ENCODE measurements around the gene SLC8B1. TPM values are rescaled to one million over a fixed set of nuclear protein-coding genes. Genes with fewer than 3 reads are reported as not detected.

The SLC8B1 gene
- polyA plus RNA-seq, 2 of the 4 experiments (the other 2 are of a cell fraction), result 11.0 to 11.3 TPM

DNA sequence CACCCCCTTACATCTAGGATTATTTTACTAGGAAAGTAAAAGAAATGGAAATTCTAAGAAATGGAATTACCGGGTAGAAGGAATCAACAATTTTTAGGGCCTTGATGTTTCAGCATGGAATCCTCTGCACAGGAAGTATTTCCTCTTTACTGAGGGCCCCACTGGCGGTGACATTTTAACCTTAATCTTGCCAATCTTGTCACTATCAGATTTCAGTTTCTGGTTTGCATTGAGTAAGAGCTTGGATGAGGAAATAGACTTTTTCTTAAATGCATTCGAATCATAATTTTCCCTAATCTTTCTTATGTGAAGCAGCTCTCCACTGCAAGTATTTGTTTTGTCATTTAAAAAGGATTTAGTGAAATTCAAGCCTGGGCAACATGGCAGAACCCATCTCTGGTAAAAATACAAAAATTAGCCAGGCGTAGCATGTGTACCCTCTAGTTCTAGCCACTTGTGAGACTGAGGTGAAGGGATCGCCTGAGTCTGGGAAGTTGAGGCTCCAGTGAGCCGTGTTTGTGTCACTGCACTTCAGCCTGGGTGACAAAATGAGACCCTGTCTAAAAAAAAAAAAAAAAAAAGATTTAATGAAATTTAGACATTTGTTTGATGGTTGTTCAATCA lies 73.0 kb downstream of the SLC8B1 start (continued):
- TF ChIP-seq SREBF2 (IDR thresholded peaks at IDR 0.05) (no peak), FOSL2 (IDR thresholded peaks at IDR 0.05) (no peak), FOSL2 (CRISPR knock-in tag; IDR thresholded peaks at IDR 0.05) (no peak), TFCP2L1 (CRISPR knock-in tag; IDR thresholded peaks at IDR 0.05) (no peak), EP300 (IDR thresholded peaks at IDR 0.05) (no peak), BHLHE40 (IDR thresholded peaks at IDR 0.05; ENCODE audit: low read depth, low read length) (no peak), ZFP36 (IDR thresholded peaks at IDR 0.05; ENCODE audit: borderline replicate concordance, partially characterized antibody) (no peak)
- TF ChIP-seq, protein P1, sequence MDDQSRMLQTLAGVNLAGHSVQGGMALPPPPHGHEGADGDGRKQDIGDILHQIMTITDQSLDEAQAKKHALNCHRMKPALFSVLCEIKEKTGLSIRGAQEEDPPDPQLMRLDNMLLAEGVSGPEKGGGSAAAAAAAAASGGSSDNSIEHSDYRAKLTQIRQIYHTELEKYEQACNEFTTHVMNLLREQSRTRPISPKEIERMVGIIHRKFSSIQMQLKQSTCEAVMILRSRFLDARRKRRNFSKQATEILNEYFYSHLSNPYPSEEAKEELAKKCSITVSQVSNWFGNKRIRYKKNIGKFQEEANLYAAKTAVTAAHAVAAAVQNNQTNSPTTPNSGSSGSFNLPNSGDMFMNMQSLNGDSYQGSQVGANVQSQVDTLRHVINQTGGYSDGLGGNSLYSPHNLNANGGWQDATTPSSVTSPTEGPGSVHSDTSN (IDR thresholded peaks at IDR 0.05), result no peak

DNA sequence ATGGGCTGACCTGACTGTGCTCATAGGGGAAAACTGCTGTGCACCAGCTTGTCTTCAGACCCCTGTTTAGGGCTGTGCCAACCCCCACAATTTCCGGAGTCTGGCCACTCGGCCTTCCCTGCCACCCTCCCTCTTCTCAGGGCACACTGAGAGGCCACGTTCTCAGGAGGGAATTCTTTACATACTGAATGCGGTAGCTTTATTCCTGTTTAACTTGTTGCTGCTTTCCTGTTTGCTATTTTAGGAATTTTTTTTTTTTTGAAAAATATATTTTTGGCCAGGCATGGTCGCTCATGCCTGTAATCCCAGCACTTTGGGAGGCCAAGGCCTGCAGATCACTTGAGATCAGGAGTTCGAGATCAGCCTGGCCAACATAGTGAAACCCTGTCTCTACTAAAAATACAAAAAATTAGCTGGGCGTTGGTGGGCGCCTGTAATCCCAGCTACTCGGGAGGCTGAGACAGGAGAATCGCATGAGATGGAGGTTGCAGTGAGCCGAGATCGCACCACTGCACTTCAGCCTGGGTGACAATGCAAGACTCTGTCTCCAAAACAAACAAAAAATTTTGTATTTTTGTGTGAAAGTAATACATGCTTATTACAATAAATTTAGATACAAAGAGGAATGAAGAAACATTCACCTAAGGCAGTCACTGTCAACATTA lies 74.1 kb downstream of the SLC8B1 start:
- Histone ChIP-seq H3K27ac (no peak overlapping the region), H3K9me3 (no peaks in the 10 kb centered on the region), H3K4me1 (no peaks in the 10 kb centered on the region), H3K4me2 (no peak overlapping the region), H3K4me3 (no peak overlapping the region)
- WGBS (ENCODE audit: missing lambda C conversion rate), result 92% methylated on average over 12 of the region's 12 CpGs
- CTCF ChIA-PET, result interaction anchor here (0.6 to 1.4 kb wide), 5 partner anchors 13 to 477 kb away, joined by 3 to 5 read pairs (median 3); no protein-coding TSS in a partner anchor
- DNase-seq (ENCODE audit: low read depth in 1 of 2, low spot score in 1 of 2), result no peak
- no peak for TF ChIP-seq HOXB5 (CRISPR knock-in tag; IDR thresholded peaks at IDR 0.05)
- no peak for TF ChIP-seq CHD4 (IDR thresholded peaks at IDR 0.05; ENCODE audit: borderline replicate concordance)
- POLR2A ChIA-PET, result no interaction called here
- no peak for FAIRE-seq
- no peak for ATAC-seq

DNA sequence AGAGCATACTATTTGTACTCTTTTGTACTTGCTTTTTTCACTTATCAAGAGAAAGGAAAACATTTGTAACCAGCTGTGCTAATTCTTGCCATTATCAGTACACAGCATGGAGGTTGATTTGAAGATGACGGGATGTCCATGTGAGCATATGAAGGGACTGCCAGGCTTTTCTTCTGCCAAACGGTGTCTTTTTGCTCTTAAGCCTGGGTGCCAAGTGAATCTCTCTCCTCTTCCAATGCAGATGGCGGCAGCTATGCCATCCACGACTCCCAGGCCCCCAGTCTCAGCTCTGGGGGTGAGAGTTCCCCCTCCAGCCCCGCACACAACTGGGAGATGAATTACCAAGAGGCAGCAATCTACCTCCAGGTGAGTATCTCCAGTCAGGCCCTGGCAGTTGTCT lies 74.8 kb downstream of the SLC8B1 start:
- whole genome bisulfite sequencing (ENCODE audit: missing lambda C conversion rate), result 84% methylated on average over 5 of the region's 5 CpGs

GRCh38 chr12:113257564-113257963 lies 77.3 kb downstream of the SLC8B1 start:
- H3K4me3 ChIP-seq, result no peak overlapping the region
- POLR2A ChIA-PET, result no interaction called here
- no peak for ATAC-seq
- DNase-seq (ENCODE audit: low read depth in 1 of 2, low spot score in 1 of 2), result no peak
- H3K9me3 ChIP-seq, result peaks cover 6% of the 10 kb centered on the region; the same call in 1 of the 3 replicates
- no peaks in the 10 kb centered on the region for H3K4me1 ChIP-seq
- no peak overlapping the region for H3K27ac ChIP-seq
- H3K4me2 ChIP-seq, result no peak overlapping the region
- CTCF ChIA-PET, result interaction anchor here (0.9 kb wide), 1 partner anchor 144 kb away, joined by 3 read pairs; no protein-coding TSS in a partner anchor
- FAIRE-seq, result no peak
- TF ChIP-seq MYC (IDR thresholded peaks at IDR 0.05; ENCODE audit: borderline replicate concordance, low read length), result no peak
- no peak for TF ChIP-seq NFE2L2 (conservative IDR thresholded peaks at IDR 0.05; ENCODE audit: low read length)
- TF ChIP-seq USF2 (IDR thresholded peaks at IDR 0.05), result no peak
- no peak for TF ChIP-seq RCOR1 (IDR thresholded peaks at IDR 0.05; ENCODE audit: low read depth, low read length)
- TF ChIP-seq ZC3H11A (IDR thresholded peaks at IDR 0.05), result no peak
- no peak for TF ChIP-seq SMC3 (IDR thresholded peaks at IDR 0.05)
- TF ChIP-seq CHD2 (IDR thresholded peaks at IDR 0.05; ENCODE audit: low read length, partially characterized antibody), result no peak
- no peak for TF ChIP-seq TP53 (CRISPR knock-in tag; IDR thresholded peaks at IDR 0.05)
- TF ChIP-seq E2F6 (IDR thresholded peaks at IDR 0.05; ENCODE audit: borderline replicate concordance, low read depth), result no peak
- no peak for TF ChIP-seq EP300 (IDR thresholded peaks at IDR 0.05)
- no peak for TF ChIP-seq RAD21 (conservative IDR thresholded peaks at IDR 0.05 in 1 of 2, IDR thresholded peaks at IDR 0.05 in 1 of 2)

More for the DNA sequence above, 74.8 kb downstream of the SLC8B1 start:
- DNase-seq (ENCODE audit: low read depth in 1 of 2, low spot score in 1 of 2), result no peak
- Histone ChIP-seq H3K27ac (no peak overlapping the region), H3K4me2 (no peak overlapping the region), H3K4me1 (no peaks in the 10 kb centered on the region), H3K4me3 (no peak overlapping the region), H3K9me3 (no peaks in the 10 kb centered on the region)
- no peak for FAIRE-seq
- TF ChIP-seq JUNB (IDR thresholded peaks at IDR 0.05) (no peak), NPAS2 (CRISPR knock-in tag; IDR thresholded peaks at IDR 0.05; ENCODE audit: borderline replicate concordance) (no peak), EHMT2 (IDR thresholded peaks at IDR 0.05; ENCODE audit: low read depth) (no peak), FOSB (CRISPR knock-in tag; IDR thresholded peaks at IDR 0.05) (no peak), EHF (CRISPR knock-in tag; IDR thresholded peaks at IDR 0.05) (no peak)
- TF ChIP-seq, protein P2, sequence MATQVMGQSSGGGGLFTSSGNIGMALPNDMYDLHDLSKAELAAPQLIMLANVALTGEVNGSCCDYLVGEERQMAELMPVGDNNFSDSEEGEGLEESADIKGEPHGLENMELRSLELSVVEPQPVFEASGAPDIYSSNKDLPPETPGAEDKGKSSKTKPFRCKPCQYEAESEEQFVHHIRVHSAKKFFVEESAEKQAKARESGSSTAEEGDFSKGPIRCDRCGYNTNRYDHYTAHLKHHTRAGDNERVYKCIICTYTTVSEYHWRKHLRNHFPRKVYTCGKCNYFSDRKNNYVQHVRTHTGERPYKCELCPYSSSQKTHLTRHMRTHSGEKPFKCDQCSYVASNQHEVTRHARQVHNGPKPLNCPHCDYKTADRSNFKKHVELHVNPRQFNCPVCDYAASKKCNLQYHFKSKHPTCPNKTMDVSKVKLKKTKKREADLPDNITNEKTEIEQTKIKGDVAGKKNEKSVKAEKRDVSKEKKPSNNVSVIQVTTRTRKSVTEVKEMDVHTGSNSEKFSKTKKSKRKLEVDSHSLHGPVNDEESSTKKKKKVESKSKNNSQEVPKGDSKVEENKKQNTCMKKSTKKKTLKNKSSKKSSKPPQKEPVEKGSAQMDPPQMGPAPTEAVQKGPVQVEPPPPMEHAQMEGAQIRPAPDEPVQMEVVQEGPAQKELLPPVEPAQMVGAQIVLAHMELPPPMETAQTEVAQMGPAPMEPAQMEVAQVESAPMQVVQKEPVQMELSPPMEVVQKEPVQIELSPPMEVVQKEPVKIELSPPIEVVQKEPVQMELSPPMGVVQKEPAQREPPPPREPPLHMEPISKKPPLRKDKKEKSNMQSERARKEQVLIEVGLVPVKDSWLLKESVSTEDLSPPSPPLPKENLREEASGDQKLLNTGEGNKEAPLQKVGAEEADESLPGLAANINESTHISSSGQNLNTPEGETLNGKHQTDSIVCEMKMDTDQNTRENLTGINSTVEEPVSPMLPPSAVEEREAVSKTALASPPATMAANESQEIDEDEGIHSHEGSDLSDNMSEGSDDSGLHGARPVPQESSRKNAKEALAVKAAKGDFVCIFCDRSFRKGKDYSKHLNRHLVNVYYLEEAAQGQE (IDR thresholded peaks at IDR 0.05), result no peak
- CTCF ChIA-PET, result interaction anchor here (0.6 to 1.4 kb wide), 5 partner anchors 14 to 477 kb away, joined by 3 to 5 read pairs (median 3); no protein-coding TSS in a partner anchor
- no peak for ATAC-seq
- POLR2A ChIA-PET, result no interaction called here
